GM21529 (cell line): ENCODE measurements around the gene ACP1.

Experiments used
- ATAC-seq: cut with Tn5 transposase; IDR thresholded peaks from one replicate; pipeline ENCODE4 v1.9.1; 2021; ENCODE audit not compliant: unreplicated experiment

ACP1 gene

DNA sequence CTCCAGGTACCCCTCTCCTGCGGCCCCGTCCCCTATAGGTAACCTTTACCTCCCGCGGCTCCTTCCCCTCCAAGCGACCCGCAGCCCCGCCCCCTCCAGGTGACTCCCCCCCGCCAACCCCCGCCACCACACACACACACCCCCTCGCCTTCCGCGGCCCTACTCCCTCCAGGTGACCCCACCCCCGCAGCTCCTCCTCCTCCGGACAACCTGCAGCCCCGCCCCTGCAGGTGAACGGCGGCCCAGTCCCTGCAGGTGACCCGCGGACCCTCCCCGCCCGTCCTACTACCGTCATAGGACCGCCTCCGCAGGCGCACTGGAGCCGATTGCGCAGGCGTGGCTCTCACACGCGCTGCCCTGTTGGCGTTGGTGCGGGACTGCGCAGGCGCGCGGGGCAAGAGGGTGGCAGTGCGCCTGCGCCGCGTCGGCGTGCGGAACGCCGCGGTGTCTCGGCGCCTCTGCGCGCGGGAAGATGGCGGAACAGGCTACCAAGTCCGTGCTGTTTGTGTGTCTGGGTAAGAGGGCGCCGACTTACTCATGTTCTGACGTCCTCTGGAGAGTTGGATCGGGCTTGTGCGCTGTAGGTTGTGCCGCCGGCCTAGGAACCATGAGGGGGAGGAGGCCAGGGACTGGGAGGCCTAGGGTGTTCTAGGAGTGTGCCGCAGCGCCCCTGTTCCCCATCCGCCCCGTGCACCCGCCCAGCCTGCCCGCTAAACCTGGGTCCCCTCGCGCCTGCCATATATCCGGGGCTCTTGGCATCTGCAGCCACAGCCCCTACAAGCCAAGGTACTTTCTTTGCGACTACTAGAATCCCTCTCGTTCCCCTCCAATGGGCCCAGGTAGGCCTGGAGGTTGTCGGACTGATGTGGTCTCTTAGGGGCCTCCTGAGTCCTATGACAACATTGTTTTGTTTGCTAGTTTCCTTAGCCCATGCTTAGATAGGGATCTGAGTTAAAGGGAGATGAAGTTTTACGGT is at the start of gene ACP1:
ACP1 (plus strand) TSS at position 455 of the 976 bp plus-strand sequence; CDS start at position 473, 18 bp downstream.
- peak; percentile 84 for ATAC-seq

DNA sequence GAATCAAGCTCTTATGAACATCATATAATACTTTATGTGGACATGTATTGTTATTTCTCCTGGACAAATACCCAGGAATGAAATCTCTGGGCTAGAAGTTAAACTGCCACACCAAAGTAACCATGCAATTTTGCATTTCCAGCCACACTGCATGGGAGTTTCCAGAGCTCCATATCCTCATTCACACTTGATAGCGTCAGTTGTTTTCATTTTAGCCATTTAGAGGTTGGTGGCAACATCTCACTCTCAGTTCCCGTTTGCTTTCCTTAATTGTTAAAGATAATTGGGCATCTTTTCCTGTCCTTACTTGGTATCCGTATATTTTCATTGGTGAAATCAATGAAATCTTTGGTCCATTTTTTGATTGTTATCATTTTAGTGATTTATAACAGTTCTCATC is 48.7 kb upstream of the ACP1 start:
- no peak for ATAC-seq

DNA sequence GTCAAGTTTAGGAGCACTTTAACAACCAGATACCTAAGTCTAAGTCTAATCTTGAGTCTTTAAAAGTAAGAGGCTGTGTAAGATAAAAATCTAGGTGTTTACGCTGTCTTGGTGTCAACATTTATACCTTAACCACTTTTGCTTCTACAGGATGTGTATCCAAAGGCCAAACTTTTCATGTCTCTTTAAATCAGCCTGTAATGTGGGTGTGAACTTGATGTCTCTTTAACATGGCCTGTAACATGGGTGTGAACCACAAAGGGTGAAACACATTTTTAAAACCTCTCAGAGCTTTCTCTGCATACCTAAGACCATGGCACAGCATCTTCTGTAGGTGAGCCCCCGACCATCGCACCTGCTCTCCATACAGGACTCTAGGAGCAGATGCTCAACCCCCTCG is 41.3 kb upstream of the ACP1 start:
- ATAC-seq, result no peak

DNA sequence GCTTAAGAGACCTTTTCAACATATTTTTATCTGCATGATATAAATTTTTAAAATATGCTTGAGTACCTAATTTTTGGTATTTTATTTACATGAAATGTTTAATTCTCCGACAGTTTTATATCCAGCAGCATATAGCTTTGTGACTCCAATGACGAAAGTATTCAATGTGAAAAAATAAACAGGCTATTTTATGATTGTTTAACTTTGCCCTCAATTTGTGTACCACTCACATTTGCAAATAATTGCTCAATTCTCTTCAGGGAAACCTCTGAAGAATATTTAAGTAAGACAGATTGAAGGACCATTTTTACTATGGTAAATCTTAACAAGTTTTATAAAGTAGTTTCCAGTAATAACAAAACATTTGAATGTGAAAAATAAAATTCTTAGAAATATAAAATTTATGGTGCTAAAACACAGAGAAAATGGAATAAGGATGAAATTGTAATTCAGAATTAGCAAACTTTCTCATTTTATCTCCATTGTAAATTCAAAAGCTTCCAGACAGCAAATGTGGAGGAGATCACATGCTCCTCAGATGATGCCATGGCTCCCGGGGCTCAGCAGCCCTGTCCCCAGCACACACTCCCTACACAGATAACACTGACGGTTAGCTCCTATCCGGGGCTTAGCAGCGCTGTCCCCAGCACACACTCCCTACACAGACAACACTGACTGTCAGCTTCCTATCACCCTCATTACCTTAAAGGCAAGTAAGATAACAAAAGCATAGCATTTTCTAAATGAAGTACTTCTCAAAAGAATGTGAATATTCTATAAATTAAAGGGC is 40.6 kb upstream of the ACP1 start:
- no peak for ATAC-seq

DNA sequence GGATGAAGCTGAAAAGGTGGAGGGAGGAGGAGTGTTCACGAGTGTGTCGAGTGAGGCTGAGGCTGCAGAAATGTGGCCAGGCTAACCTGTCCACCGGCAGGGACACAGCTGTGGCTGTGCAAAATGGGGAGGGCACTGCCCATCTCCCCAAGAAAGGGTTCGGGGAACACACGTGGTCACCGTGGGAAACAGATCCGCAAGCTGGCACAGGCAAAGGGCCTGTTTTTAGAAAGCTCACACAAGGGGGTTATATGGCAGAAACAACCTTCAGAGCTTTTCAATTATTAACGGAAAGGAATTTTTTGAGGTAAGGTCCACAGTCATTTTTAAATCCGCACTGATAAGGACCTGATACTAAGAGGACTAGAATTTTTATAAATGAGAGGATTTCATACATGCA is 36.6 kb upstream of the ACP1 start:
- ATAC-seq, result no peak

DNA sequence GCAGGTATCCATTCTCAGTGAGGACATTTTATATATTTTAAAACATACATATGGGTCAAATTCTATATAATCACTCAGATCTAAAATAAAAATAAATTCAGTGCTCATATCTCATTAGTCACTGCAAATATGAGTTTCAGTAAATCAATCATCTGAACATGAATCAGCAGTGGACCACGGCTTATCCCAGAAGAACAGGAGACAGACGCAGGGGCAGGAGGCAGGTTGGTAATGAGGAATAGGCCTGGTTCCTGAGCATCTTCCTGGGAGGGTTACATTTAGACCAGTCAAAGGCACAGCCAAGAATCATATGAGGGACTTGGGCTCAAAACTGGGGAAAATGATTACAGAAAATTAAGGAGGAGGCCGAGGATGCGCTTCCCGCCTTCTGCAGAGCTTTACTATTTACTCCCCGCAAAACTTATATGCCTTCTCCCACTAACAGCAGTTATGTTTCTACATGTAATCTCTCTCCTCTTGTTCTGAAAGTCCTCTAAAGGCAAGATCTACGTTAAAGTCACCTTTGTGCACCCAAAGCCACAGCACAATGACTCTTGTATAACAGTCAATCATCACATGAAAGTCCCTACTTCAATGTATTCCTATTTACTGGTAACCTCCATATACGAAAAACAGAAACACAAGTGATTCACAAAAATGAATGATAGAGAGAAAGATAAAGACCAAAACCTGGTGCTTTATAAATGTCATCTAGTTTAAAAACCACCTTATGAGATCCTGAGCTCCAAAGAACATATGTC is 36.0 kb upstream of the ACP1 start:
- ATAC-seq, result no peak

DNA sequence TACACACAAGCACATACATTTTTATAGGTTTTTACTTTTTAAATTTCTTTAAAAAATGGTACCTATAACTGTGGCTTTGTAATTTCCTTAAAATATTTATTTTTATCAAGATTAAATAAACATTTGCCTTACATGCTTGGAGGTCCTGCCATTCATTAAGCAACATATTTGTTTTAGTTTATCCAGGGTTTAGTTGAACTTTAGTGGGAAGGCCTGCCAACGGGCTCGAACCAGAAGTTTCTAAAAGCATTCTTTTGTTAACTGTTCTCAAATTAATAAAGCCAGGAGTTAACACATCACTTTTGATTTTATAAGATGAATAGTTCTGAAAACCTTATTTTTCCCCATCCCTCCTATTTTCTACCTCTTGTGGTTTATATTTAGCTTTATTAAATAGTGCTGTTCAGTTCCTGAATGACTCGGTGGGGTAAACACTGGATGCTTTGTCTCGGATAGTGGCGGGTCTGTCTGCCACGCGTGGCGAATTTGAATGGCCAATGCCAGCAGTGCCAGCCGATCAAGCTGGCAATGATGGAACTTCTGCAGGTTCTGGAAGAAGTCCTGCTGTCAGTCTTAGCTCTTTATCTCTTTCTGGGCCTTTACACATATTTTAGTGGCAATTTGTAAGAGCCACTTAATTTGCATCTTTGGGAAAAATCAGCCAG is 33.1 kb upstream of the ACP1 start:
- ATAC-seq, result no peak

DNA sequence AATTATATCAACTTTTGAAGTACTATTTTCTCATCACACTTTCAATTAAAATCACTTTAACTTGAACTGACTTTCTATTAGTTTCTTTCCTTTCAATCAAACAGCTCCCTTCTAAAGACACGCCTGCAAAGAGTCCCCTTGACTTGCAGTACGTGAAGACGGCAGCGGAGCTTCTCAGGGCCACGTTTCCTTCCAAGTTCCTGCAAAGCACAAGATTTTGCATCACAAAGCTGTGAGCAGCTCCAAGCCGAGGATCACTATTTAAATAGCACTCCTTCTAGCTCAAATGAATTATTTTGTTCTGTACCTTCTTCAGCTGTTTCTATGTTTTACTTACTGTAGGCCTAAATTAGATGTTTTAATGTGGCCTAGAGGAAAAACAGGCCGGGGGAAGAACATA is 31.7 kb upstream of the ACP1 start:
- no peak for ATAC-seq

DNA sequence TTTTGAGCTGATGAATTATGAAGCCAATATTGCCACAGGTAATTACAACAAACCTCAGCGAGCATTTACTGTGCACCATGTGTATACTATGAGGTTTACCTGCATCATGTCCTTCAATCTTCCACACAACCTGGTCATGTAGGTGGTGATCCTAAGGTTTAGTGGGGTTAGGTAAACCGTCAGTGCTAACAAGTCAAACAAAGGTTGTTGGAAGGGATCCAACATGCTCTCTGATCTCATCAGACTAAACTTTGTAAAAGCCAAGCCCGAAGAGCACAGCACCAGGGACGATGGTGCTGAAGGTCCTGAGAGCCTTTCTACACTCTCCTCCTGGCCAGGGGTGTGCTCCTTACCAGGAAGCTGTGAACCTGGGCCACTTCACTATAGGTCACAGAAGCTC is 30.3 kb upstream of the ACP1 start:
- ATAC-seq, result no peak

DNA sequence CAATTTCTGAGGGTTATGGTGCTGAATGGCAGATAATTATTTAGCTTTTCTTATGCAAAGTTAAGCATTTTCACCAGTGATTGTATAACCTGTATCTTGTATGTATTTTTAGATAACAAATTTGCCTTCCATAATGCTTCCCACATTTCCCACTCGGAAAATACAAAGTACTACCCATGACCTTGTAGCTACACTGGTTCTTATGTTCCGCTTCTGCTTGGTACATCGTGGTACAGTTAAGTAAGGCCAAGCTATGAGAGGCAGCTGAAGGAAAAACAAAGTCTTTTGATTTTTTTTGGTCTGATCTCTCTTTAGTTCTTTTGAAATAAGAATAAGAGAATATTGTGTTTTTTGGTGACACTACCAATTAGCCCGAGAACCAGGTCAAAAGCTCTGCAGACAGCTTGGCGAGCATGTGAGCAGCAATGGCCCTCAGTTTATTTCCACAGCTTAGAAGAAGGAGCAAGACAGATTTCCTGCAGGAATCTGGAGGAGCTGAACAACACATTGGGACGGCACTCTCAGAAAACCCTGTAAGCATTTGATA is 27.7 kb upstream of the ACP1 start:
- no peak for ATAC-seq

DNA sequence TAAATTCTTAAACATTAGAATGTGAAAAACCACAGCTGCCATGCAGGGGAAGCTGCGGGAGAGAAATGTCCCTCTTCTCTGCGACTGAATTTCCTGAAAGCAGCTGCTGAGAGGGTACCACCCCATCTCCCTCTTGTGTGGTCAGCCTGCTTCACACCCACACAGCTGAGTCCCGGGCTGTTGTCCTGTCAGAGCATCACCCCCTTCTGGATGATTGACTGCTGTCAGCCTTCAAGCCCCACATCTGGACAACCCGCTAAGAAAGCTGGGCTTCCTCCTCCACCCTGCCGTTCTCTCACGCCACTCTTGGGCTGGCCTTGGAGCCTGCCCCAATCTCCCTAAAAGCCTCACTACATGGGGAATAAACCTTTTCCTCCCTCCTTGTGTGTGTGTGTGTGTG is 26.9 kb upstream of the ACP1 start:
- ATAC-seq, result no peak

DNA sequence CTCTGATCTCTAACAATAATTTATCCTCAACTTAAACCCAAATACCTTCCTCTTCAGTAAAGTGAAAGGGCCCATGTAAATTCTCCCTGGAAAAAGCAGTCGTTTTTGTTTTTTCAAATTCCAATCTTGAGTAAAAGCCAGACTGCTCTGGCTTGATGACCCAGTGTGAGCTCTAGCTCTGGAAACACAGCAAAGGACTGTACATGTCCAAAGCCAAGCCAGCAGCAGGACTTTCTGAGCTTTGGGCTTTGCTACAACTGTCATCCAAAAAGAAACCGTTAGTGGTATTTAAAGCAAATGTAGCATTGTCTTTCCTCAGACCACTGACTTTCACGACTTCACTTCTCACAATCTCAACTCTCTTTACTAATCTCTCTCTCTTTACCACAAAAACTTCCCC is 26.3 kb upstream of the ACP1 start:
- no peak for ATAC-seq

DNA sequence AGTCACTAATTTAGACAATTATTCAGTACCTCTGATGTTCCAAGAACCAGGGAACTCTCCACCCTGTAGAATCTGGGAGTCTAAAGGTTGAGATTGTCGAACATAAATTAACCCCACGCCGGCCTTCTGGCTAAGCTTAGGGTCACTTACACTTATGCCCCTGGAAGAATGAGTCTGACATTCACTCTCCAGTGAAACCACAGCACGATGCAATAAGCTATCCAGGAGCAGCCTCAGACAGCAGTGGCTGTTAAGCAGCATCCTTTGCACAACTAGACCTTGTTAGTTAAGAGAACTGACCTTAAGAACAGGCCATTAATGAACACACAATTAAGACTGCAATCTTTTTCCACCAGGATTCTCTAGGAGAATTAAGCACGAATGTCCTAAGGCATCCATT is 25.9 kb upstream of the ACP1 start:
- ATAC-seq, result no peak

DNA sequence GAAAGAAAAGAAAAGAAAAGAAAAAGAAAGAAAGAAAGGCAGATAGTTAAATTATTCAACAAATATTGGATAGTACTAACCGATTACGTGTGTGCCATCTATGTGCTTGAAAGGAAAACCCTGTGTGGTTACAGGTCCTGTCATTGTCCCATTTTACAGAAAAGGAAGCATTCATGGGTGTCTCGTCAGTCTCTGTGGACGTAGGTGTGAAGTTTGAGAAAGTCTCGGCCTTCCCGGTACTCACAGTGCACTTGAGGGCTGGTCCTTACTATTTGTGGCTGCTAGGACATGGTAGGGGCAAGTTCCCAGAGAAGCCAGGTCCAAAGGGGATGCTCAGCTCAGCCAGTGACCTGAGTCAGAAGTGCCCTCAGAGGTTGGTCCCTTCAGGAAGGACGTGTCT is 20.2 kb upstream of the ACP1 start:
- no peak for ATAC-seq

DNA sequence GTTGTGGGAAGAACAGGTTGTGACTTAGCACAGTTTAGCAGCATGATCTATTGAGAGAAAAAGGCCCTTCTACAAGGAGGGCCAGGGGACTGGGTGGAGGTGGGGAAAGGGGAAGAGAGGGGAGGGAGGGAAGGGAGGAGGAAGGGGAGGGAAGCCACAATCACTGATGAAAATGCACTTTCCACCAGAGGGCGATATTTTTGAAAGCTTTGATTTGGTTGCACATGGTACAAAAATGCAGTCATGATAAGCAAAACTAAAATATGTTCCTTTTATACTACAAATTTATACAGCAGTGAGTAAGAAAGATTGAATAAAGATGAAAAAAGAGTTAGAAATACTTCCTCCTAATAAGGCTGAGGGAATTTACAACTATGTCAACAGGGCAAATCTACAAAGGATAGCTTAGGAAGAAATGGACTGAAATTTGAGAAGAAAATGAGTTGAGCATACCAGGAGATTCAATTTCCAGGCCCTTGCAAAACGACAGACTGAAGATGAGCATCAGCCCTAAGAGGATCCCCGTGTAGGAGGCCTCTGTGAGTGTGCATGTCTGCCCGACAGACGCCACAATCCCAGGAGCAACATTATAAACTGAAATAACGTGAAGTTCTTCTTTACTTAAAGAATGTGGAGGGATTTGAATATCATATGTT is 18.1 kb upstream of the ACP1 start:
- no peak for ATAC-seq

DNA sequence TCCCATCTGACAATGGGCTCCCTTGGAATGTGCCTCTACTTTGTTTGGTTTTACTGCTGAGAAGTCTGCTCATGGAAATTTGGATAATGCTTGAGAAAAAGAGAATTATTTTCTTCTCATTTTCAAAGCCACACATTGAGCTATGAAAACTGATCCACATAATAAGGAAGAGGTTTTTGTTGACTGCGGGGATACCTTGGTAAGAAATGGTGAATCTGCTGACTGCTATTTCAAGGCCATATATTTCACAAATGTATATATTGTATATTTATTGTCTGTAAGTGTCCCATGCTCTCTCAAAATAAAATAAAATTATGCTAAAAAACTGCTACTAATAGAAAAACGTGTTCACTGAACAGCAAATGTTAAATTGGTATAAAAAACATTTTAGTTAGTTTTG is 16.0 kb upstream of the ACP1 start:
- no peak for ATAC-seq

DNA sequence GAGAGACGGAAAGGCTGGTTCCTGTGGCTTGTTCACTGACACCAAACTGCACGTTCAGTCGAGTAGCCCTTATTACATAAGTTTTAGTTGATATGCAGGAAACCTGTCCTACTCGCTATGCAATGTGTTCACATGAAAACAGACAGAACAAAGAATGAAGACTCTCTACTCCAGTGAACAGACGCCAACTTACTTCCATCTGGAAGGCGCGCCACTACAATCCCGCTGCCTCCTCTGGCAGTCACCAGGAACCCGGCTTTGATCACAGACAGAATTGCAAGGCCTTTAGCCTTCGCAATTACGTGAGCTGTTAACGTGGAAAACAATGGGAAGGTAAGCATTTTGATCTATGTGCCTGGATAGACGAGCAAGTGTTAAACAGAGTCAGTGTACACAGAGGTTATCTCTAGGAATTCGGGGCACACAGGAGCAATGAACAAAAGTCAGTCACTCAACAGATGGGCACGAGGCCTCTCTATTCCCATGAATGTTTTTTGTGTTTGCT is 15.2 kb upstream of the ACP1 start:
- no peak for ATAC-seq

DNA sequence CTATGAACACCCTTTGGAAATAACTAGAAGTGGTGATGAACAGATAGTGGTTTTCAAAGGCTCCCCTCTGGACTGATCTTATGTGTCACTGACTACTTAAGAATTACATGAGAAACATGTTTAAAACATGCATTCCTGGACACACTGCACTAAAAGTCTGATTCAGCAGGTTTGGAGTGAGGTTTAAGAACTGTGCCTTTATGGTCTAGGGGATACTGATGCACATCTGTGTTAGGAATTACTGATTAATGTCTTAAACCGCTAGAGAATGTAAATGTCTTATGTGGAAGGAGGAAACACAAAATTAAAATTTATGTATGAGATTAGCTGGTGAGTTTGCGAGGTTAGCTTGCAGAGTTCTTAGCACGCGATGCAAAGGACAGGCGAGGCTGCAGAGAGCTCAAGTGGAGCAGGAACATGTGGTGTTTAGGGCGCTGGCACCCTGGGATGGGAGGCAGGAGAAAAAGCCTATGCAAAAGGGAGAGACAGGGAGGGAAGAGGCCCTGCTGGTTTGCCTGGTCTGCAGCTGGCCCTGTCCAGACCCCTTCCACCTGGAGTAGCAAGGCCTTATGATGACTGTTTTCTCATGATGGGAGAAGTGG is 12.6 kb upstream of the ACP1 start:
- ATAC-seq, result no peak

DNA sequence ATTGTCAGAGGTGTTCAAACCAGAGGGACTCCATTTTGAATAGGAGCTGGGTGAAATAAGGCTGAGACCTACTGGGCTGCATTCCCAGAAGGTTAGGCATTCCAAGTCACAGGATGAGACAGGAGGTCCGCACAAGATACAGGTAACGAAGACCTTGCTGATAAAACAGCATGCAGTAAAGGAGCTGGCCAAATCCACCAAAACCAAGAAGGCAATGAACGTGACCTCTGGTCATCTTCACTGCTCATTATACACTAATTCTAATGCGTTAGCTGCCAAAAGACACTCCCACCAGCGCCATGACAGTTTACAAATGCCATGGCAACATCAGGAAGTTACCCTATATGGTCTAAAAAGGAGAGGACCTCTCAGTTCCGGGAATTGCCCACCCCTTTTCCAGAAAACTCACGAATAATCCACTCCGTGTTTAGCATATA is 11.5 kb upstream of the ACP1 start:
- ATAC-seq, result no peak
